NCI-H345 (cell line): ENCODE results near the gene C1QL1.

Experiments used
- DNase-seq: peaks from one replicate; lab custom pipeline; 2025; lab: John Stamatoyannopoulos, UW

Gene C1QL1

DNA sequence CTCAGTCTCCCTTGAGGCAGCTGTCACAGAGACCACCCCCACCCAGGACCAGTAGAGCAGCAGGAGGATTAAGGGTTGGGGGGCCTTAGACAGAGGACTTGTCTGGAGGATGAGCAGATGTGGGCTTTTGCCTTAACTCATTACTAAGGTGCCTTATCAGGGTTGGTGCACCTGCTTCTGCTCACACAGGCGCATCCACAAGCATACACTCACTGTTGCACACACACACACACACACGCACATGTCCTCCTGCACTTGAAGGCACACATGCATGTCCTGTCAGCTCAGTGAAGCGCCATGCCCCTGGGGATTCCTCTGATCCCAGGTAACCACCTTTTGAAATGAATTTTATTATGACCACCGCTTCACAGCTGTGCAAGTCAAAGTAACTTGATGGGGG is 54.0 kb downstream of the C1QL1 start:
- DNase-seq, result peak; percentile 8

DNA sequence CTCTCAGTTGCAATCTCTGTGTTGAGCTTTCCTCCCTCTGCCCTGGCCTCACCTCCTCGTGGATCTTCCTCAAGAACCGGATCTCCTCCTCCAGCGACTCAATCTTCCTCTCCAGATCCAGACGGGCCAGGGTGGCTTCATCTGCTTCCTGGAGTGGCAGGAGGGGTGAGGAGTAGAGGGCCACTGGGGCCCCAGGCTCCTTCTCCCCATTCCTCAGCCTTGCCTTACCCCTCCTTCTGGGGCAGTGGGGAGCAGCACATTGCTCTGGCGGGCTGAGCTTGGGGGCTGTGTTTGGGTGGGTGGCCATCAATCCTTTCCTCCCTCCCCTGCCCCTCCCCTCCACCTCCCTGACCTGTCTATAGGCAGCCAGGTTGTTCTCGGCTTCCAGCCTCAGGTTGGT is 54.4 kb downstream of the C1QL1 start:
- DNase-seq, result no peak

DNA sequence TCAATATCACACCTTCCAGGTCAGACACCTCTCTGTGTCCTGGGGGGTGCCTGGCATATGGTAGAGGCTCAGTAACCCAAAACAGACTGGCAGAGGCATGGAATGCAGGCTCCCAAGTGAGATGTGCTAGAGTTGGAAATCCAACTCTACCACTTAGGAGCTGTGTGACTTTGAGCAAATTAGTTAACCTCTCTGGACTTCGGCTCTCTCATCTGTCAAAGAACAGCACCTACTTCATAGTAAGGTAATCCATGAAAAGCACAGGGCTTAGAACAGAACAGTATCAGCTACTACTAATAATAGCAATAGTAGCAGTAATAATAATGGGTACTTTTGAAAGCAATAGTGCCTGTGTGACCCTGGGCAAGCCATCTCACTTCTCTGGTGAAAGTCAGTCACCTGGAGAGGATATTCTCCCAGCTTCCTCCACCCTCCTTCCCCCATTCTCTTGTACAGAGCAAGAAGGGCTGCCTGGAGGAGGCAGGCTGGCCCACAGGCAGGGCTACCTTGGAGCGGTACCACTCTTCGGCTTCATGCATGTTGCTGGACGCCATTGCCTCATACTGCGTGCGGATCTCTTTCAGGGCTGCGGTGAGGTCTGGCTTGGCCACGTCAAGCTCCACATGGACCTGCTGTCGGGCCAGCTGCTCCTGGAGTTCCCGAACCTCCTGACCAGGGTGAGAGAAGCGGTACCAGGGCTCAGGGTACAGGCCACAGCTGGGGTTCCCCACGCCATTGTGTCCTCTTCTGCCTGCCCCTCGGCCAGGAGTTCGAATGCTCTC is 55.1 kb downstream of the C1QL1 start:
- DNase-seq, result no peak

DNA sequence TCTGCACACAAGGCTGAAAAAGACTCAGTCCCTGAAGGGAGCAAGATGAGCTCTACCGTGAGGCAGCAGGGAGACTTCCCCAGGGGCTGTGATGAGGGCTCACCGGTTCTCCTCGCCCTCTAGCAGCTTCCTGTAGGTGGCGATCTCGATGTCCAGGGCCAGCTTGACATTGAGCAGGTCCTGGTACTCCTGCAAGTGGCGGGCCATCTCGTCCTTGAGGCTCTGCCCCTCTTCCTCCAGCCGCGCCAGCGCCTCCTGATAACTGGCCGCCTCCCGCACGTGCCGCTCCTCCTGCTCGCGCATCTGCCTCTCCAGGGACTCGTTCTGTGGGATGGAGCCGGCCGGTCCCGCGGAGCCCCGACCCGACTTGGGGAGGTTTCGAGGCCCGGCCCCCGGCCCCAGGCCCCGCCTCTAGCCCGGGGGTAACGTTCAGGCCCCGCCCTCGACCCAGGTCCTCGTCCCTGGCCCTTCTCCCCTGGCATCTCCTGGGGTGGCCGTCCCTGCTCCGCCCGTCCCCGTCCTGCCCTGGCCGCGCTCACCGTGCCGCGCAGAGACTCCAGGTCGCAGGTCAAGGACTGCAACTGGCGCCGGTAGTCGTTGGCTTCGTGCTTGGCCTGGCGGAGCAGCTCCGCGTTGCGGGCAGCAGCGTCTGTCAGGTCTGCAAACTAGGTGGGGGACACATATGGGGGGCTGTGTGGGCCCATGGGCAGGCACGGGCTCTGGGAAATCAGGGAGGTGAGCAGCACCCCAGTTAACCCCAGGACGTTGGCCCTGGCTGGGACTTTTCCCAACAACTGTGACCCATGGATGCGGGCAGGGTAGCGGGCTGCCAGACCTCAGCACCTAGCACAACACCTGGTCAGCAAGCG is 56.7 kb downstream of the C1QL1 start:
- DNase-seq, result peak; percentile 15

DNA sequence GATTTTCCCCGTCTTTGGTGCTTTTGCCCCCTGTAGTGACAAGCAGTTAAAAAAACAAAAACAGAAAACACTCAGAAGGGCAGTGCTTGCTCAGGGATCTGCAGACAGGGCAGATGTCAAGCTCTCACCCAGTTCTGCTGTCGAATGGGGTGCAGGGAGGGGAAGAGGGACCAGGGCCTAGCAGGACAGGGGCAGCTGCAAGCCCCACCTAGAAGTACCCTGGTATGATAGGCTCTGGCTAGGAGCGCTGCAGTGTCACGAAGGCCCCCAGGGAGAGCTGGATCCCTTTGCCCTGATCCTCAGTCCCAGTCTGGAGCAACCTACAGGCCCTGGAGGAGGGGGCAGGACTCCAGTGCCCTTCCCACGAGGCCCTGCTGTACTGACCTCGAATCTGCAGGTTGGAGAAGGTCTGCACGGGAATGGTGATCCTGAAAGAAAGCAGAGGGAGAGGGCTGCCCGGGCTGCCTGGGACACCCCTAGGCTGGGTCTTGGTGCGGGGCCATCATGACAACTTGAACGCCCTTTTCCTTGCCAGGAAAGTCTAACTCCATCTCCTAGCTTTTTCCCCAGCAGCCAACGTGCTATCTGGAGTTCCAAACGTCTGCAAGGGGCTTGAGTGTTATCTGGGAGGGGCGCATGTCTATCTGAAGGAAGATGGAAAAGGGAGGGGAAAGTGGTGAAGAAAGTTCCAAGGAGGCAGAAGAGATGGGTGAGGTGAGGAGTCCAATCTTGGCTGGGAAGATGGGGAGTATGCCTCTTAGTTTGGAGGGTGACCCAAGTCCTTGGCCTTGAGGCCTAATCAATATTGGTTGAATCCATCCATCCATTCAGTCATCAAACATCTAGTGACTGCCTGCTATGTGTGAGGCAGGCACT is 57.6 kb downstream of the C1QL1 start:
- DNase-seq, result no peak
